ENCODE data around the gene SSBP2. TPM values are rescaled to one million over a fixed set of nuclear protein-coding genes. Genes with fewer than 3 reads are reported as not detected.
"Not testable (repeated sequence)": the region's sequence is repeated elsewhere in the genome, so short reads cannot be mapped to it uniquely, and the experiment has no call there.

The SSBP2 gene
- total RNA-seq, 1 experiment from 2014 or later, result 13.8 TPM

DNA sequence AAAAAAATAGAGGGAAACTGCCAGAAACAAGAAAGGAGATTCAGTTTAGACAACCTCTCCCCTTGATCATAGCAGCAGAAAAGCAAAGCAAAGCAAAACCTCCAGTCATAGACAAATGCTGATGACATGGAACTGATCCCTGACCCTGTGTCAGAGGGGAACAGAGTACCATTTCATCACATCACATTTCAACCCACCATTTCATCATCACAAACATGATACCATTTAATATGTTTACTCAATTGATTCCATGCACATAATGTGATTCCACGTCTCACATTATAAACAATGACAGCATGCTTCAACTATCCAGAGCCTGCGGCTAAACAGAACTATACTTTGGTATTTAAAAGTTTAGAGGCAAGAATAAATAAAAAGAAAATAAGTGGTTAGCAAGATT lies 328.2 kb downstream of the SSBP2 start:
- Histone ChIP-seq H3K9me3 (no peaks in the 10 kb centered on the region), H3K36me3 (no peaks in the 10 kb centered on the region), H3K4me3 (no peak overlapping the region), H3K27me3 (no peaks in the 10 kb centered on the region)
- peak; percentile 57 for DNase-seq

DNA sequence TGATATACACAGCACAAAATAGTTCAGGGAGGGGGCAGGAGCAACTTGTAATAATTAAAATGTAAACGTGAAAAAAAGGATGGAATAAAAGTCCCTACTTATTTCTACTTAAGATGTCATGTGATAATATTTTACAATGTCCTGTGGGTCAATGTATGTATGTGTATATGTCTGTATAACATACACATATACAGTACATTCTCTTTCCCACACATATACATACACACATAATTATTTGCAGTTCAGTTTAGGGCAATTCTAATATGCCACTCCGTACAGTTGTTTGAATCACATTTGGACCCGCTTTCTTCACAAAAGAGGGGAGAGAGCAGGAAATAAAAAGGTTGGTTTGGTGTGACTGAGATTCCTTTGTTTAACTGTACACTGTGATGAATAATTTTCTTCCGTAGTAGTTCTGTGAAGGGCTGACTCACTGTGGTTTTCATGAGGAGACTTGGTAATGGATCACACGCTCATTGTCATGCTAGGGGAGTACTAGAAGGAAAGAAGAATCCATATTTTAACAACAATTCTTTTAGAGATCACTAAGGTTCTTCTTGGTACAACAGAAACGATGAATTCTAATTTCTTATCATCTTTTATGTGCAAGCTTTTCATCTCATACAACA lies 330.7 kb downstream of the SSBP2 start:
- no peaks in the 10 kb centered on the region for H3K9me3 ChIP-seq
- H3K27me3 ChIP-seq, result no peaks in the 10 kb centered on the region
- no peak overlapping the region for H3K4me3 ChIP-seq
- H3K36me3 ChIP-seq, result no peaks in the 10 kb centered on the region
- DNase-seq, result peak; percentile 57

DNA sequence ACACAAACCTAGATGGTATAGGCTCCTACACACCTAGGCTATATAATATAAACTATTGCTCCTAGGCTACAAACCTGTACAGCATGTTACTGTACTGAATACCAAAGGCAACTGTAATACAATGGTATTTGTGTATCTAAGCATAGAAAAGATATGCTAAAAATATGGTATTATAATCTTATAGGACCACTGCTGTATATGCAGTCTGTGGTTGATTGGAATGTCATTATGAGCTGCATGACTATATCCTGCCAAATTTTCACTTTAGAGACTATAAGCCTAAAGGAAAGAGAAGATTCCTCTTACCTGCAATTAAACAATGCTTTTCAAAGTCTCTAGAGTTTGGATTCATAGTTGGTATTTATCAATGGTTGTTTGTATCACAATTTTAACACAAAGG lies 332.3 kb downstream of the SSBP2 start:
- Histone ChIP-seq H3K9me3 (no peaks in the 10 kb centered on the region), H3K4me3 (no peak overlapping the region), H3K27me3 (no peaks in the 10 kb centered on the region), H3K36me3 (no peaks in the 10 kb centered on the region)
- no peak for DNase-seq

DNA sequence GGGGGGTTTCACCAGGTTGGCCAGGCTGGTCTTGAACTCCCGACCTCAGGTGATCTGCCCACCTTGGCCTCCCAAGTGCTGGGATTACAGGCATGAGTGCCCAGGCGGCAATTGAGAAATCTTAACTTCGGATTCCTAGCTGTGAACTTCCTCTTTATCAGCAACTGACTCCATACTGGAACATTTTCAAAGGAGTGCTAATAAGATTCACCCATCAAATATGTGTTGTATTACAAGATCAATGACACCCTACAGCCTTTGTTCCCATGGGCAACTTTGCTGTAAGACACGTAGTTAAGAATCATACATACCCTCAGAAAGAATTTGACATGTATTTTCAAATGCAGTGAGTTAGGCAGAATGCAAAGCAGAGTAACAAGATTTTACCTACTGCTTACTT lies 333.8 kb downstream of the SSBP2 start:
- no peak for DNase-seq
- H3K36me3 ChIP-seq, result no peaks in the 10 kb centered on the region
- no peaks in the 10 kb centered on the region for H3K9me3 ChIP-seq
- no peak overlapping the region for H3K4me3 ChIP-seq
- no peaks in the 10 kb centered on the region for H3K27me3 ChIP-seq

DNA sequence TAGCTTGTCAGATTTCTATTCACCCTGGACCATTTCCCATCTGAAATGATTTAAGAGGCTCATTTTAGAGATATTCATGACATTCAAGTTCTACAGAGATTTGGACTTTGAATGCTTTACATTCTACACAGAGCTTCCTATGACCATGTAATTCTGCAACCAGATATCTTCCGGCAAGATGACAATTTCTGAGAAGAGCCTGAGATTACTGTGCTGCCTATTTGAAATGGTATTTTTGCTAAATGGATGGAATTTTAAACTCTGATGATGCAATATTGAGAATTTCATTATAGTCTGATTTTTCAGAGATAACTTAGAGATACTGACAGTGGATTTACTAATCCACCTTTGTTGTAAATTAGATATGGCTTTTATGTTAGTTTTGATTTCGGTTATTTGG lies 341.0 kb downstream of the SSBP2 start:
- Histone ChIP-seq H3K27me3 (no peaks in the 10 kb centered on the region), H3K4me3 (no peak overlapping the region), H3K36me3 (no peaks in the 10 kb centered on the region), H3K9me3 (no peaks in the 10 kb centered on the region)
- no peak for DNase-seq

DNA sequence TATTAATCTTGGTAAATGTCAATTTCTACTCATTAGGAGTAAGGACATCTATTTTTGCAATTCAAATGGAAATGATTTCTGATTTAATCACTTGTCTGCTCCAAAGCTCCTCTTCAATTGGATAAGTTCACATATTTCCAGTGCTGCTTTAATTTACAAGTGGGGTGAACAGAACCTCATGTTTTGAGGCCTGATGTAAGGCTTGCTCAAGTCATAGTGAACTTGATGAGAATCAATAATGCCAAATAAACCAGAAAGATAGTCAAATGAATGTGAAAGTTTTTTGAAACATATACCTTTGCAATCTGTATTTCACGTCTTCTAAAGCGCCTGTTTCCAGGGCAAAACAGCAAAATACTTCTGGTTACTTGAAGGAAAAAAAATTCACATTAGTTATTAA lies 341.5 kb downstream of the SSBP2 start:
- Histone ChIP-seq H3K9me3 (no peaks in the 10 kb centered on the region), H3K4me3 (no peak overlapping the region), H3K27me3 (no peaks in the 10 kb centered on the region), H3K36me3 (no peaks in the 10 kb centered on the region)
- DNase-seq, result no peak

DNA sequence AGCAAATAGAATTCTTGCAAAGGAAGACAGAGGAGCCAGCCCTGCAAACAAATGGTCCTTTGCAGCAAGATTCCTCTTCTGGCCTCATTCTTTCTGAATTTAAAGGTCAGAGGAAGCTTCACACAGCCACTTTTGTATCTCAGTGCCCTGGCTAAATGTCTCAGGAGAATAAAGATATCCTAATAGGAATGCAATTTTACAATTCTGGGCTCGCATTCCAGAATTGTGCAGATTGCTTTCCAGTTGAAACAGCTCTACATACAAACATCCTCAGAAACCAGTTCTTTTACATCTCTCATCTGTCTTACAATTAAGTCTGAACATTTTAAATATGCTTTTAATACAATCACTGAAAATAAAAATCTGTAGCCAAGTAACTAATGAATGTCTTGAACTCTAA lies 342.4 kb downstream of the SSBP2 start:
- H3K9me3 ChIP-seq, result no peaks in the 10 kb centered on the region
- DNase-seq, result no peak

DNA sequence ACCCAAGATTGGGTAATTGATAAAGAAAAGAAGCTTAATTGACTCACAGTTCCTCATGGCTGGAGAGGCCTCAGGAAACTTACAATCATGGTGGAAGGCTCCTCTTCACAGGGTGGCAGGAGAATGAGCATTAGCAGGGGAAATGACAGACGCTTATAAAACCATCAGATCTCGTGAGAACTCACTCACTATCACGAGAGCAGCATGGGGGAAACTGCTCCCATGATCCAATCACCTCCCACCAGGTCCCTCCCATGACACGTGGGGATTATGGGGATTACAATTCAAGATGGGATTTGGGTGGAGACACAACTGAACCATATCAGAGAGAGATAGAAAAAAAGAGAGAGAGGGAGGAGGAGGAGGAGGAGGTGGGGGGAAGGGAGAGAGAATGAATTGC lies 343.1 kb downstream of the SSBP2 start:
- not testable (repeated sequence) for H3K27me3 ChIP-seq, H3K4me3 ChIP-seq, H3K9me3 ChIP-seq, H3K36me3 ChIP-seq, DNase-seq

More for the DNA sequence above, 342.4 kb downstream of the SSBP2 start:
- H3K4me3 ChIP-seq, result no peak overlapping the region
- H3K36me3 ChIP-seq, result no peaks in the 10 kb centered on the region
- H3K27me3 ChIP-seq, result no peaks in the 10 kb centered on the region; the same call in 1 of the 2 replicates

DNA sequence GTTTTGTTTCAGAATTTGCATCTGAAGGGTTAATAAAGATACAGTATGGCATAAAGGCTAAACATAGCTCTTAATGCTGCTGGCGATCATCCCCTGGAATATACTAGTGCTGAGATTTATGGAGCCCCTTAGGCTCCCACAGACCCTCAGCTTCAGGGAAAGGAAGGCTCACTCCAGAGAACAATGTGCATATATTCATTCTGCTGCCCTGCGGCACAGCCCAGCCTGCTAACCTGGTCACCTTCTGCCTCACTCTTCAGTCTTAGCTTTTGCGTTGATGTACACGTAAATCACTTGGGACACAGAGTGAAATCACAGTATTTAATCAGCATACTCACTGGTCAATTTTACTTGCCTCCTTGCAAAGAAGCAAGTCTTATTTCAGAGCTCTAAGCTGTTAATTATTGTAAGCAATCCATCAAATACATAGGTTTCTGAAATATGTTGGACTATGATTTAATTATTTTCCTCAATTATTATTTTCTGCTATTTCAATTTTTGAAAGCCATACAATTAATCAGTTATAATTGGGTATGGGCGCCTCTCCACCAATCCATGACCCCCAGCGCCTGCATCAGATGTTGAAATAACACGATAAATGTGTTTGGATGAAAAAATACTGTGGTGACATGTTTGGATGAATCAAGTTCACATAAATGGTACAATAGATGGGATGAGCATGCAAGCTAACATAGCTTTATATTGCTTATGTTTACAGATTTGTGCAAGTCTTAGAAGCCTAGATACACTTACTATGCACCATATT lies 345.6 kb downstream of the SSBP2 start:
- no peak for DNase-seq
- Histone ChIP-seq H3K4me3 (no peak overlapping the region), H3K27me3 (no peaks in the 10 kb centered on the region; the same call in 1 of the 2 replicates), H3K36me3 (no peaks in the 10 kb centered on the region), H3K9me3 (no peaks in the 10 kb centered on the region)

DNA sequence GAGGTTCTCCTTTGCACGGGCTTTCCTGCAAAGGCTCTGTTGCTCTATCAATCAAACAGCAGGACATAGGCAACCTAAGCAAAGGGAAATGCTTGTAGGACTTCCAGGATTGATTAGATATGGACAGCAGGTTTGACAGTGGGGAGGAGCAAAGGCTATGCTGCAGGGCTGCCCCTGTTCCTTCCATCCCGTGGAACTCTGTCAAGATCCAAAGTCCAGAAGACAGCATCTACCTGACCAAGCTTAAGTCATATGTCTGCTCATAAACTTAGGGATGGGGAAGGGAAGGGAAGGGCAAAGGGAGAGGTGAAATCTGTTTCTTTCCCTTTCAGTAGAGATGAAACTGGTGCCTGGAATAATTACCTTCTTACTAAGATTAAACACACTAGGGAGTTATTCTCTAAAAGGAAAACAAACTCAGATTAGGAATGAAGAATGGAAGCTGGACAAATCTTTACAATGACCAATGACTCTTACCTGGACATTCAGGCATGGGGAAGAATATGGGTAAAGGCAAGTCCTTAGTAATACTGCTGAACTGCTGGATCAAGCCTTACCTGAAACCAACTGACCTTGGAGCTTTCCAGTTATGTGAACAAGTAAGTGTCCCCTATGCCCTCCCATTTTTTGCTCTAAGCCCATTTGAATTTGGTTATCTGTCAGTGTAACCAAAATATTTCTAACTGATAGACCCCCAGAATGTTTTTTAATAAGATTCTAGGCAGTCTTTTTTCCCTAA lies 348.5 kb downstream of the SSBP2 start:
- no peaks in the 10 kb centered on the region; the same call in 1 of the 2 replicates for H3K27me3 ChIP-seq
- H3K9me3 ChIP-seq, result no peaks in the 10 kb centered on the region
- no peak for DNase-seq
- no peaks in the 10 kb centered on the region for H3K36me3 ChIP-seq
- H3K4me3 ChIP-seq, result no peak overlapping the region

DNA sequence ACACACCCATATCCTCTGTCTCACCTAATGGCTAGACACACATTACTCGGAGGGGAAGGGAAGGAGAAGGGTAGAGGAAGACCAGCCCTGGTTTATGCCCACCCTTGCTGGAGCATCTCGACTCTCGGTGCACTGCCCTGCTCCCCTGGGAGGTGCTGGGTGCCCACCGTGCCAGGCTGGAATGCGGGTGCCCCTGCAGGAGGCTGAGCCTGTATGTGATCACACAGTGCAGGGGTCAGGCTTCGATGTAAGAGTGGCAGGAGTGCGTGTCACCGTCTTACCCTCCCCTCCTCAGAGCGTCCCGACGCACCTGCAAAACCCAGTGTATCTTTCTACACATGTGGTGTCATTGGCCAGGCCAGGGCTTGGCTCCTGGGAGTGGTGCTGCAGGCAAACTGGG lies 349.6 kb downstream of the SSBP2 start:
- Histone ChIP-seq H3K27me3 (no peaks in the 10 kb centered on the region; the same call in 1 of the 2 replicates), H3K4me3 (no peak overlapping the region), H3K36me3 (no peaks in the 10 kb centered on the region), H3K9me3 (no peaks in the 10 kb centered on the region)
- no peak for DNase-seq

DNA sequence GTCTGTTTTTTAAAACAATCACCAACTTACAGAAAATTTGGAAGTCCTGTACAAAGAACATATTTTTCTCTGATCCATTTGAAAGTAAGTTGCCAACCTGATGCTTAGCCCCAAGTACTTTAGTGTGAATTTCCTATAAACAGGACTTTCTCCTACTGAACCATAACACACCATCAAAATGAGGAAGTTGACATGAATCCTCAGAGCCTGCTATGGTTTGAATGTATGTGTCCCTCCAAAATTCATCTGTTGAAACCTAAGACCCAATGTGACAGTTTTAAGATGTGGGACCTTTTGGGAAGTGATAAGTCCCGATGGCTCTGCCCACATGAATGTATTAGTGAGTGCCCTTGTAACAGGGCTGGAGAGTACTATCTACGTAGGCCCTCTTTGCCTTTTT lies 350.5 kb downstream of the SSBP2 start:
- H3K36me3 ChIP-seq, result no peaks in the 10 kb centered on the region
- H3K27me3 ChIP-seq, result no peaks in the 10 kb centered on the region; the same call in 1 of the 2 replicates
- H3K4me3 ChIP-seq, result no peak overlapping the region
- H3K9me3 ChIP-seq, result no peaks in the 10 kb centered on the region
- no peak for DNase-seq

DNA sequence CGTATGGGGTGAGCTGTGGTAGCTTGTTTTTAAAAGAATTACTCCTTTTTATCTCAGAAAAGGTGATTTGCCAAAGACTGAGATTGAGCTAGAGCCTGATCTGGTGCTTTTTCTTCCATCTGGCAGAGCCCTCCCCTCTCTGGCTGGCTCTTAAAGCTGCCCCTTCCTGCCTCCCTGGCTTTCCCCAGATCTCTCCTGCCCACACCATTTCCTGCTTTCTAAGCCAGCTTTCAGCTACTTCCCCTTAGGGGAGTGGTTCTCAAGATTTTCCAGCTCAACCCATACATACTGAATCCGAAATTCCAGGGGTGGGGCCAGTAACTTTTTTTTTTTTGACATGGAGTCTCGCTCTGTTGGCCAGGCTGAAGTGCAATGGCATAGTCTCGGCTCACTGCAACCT lies 352.2 kb downstream of the SSBP2 start:
- Histone ChIP-seq H3K36me3 (no peaks in the 10 kb centered on the region), H3K4me3 (no peak overlapping the region)
- DNase-seq, result peak; percentile 23

DNA sequence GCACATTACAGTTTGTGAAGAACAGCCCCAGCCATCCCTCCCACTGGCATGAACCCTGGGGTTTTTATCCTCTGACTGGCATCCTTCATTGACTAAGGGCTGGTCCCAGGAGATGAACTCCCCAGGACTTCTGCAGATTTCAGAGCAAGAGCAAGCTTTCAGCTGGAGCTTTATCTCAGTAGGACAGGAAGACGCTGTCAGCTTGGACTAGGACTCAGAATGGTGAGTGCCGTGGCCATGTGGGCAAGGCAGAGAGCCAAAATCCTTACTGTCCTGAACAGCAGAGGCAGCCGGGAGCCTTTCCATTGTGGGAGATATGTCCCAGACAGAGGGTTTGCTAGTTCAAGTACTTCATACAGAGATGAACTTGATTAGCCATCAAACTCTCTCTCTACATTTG lies 353.7 kb downstream of the SSBP2 start:
- no peaks in the 10 kb centered on the region for H3K27me3 ChIP-seq
- no peak overlapping the region for H3K4me3 ChIP-seq
- peaks cover 6% of the 10 kb centered on the region for H3K9me3 ChIP-seq
- no peaks in the 10 kb centered on the region for H3K36me3 ChIP-seq
- DNase-seq, result peak; percentile 53

More for the DNA sequence above, 352.2 kb downstream of the SSBP2 start:
- H3K27me3 ChIP-seq, result no peaks in the 10 kb centered on the region; the same call in 1 of the 2 replicates
- H3K9me3 ChIP-seq, result peaks cover 6% of the 10 kb centered on the region

DNA sequence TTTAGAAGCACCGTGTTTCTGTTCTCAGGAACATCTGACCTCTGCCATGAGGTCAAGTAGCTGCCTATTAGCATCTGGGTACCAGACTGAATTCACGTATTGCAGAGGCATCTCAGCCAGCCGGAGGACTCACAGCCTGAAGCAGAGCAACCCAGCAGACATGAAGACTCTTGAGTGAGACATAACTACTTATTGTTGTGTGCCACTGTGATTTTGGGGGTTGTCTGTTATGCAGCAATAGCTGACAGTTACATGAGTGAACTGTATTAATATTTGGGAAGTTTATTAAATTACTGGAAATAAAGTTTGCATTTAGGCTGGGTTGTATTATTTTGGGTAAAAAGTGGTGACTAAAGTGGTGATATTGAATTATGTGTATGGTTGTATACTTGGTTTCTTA lies 355.6 kb downstream of the SSBP2 start:
- Histone ChIP-seq H3K36me3 (no peaks in the 10 kb centered on the region), H3K27me3 (no peaks in the 10 kb centered on the region), H3K4me3 (no peak overlapping the region), H3K9me3 (peaks cover 6% of the 10 kb centered on the region)
- DNase-seq, result no peak

DNA sequence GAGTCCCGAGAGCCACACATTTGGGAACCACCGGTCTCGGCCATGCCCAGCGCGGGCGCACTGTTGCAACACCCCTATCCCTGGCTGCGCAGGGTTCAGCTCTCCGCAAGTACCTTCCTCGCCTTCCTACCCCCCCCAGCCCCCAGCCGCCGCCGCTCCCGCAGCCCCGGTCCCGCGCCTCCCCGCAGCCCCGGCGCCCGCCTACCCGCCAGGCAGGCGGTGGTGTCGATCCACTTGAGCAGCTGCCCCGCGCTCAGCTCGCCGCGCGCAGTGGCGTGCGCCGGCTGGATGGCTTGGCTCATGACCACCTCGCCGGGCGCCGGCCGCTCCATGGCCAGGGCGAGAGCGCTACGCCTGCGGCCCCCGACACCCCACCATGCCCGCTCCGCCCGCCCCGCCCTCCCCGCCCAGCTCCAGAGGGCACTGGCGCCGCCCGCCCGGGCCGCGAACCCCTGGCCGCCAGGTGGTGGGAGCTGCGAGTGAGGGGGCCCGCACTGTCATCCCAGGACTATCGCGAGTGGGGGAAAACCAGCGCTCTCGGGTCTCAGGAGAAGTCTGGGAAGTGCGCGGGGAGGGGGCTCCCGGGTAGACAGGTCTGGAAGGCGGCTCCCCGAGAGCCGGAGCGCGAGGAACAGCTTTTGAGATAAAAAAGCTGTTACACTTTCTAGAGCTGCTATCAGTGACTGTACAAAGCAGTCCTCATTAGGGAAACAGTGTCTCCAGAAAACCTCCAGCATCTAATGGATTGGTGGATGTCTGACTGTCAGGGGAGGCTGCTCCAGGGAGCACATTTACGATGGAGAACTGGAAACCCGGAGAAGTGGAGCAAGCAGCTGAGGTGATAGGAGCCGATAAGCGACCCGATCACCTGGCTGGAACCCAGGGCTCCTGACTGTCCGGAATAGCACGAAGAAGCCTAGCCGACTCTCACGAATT lies 356.8 kb downstream of the SSBP2 start, which contains the start of gene ACOT12:
Gene ACOT12 (minus strand): TSS at position 352 of the 936 bp plus-strand sequence. CDS start 20 bp downstream, at position 332.
- Histone ChIP-seq H3K27me3 (no peaks in the 10 kb centered on the region), H3K9me3 (peaks cover 6% of the 10 kb centered on the region), H3K36me3 (no peaks in the 10 kb centered on the region), H3K4me3 (peak within 1 kb of the TSS; percentile 34)
- peak; percentile 50 for DNase-seq
